ENCODE measurements around the gene TIMP2. TPM values are rescaled to one million over a fixed set of nuclear protein-coding genes. Genes with fewer than 3 reads are reported as not detected.

Gene TIMP2
- total and polyA plus RNA-seq, 2 of the 13 experiments (the other 11 are each of a cell fraction or from before 2014, with no cell fraction given) = 3.8 to 8.5 TPM

DNA sequence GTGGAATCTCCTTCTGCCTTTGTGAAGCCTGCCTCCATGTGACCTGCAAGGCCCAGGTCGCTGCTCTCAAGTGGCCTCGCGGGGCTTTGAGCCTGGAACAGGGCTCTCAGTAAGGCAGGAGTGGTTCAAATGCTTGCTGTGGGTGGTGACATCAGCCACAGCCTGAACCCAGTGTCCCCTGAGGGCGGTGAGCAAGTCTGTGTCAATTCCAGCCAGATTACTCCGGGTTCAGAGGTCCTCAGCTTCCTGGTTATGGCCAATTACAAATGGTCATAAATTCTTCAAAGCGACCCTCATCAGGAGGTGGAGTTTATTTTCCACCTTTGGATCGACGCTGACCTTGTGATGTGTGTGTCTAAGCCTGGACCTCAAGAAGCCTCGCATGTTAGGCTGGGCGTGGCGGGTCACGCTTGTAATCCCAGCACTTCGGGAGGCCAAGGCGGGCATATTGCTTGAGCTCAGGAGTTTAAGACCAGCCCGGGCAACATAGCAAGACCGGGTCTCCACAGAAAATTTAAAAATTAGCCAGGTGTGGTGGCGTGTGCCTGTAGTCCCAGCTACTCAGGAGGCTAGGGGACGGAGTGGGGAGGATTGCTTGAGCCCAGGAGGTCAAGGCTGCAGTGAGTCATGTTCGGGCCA is 37.3 kb upstream of the TIMP2 start (continued):
- TF ChIP-seq RXRB (CRISPR knock-in tag; IDR thresholded peaks at IDR 0.05; ENCODE audit: borderline replicate concordance) (peak; percentile 73), ZNF292 (CRISPR knock-in tag; IDR thresholded peaks at IDR 0.05; ENCODE audit: borderline replicate concordance, low read depth) (peak; percentile 85; the same call in 1 of the 2 replicates), ARNT2 (CRISPR knock-in tag; IDR thresholded peaks at IDR 0.05; ENCODE audit: low read depth) (peak; percentile 69; the same call in 1 of the 2 replicates), HNRNPLL (IDR thresholded peaks at IDR 0.05; ENCODE audit: low read depth, low read length, poor library complexity, severe bottlenecking) (no peak), ZFP36L1 (CRISPR knock-in tag; IDR thresholded peaks at IDR 0.05) (peak; percentile 81; the same call in 1 of the 2 replicates), POLR2AphosphoS2 (IDR thresholded peaks at IDR 0.05; ENCODE audit: low read depth, low read length) (peak; percentile 62; the same call in 1 of the 2 replicates), NONO (IDR thresholded peaks at IDR 0.05) (no peak), NONO (CRISPR knock-in tag; conservative IDR thresholded peaks at IDR 0.05) (peak; percentile 88), NFKBIZ (CRISPR knock-in tag; IDR thresholded peaks at IDR 0.05) (peak; percentile 80; the same call in 1 of the 2 replicates), FLYWCH1 (CRISPR knock-in tag; IDR thresholded peaks at IDR 0.05) (no peak), ZBTB1 (CRISPR knock-in tag; IDR thresholded peaks at IDR 0.05; ENCODE audit: borderline replicate concordance) (0 out of 2 replicates have a peak, but pooled peaks have one; percentile 42), SNAI1 (CRISPR knock-in tag; IDR thresholded peaks at IDR 0.05; ENCODE audit: borderline replicate concordance) (no peak)
- TF ChIP-seq, protein P1, sequence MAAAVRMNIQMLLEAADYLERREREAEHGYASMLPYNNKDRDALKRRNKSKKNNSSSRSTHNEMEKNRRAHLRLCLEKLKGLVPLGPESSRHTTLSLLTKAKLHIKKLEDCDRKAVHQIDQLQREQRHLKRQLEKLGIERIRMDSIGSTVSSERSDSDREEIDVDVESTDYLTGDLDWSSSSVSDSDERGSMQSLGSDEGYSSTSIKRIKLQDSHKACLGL (CRISPR knock-in tag; IDR thresholded peaks at IDR 0.05) = no peak
- TF ChIP-seq, protein P2, sequence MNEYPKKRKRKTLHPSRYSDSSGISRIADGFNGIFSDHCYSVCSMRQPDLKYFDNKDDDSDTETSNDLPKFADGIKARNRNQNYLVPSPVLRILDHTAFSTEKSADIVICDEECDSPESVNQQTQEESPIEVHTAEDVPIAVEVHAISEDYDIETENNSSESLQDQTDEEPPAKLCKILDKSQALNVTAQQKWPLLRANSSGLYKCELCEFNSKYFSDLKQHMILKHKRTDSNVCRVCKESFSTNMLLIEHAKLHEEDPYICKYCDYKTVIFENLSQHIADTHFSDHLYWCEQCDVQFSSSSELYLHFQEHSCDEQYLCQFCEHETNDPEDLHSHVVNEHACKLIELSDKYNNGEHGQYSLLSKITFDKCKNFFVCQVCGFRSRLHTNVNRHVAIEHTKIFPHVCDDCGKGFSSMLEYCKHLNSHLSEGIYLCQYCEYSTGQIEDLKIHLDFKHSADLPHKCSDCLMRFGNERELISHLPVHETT (CRISPR knock-in tag; conservative IDR thresholded peaks at IDR 0.05) = no peak; the same call in 1 of the 2 replicates
- TF ChIP-seq, protein P3, sequence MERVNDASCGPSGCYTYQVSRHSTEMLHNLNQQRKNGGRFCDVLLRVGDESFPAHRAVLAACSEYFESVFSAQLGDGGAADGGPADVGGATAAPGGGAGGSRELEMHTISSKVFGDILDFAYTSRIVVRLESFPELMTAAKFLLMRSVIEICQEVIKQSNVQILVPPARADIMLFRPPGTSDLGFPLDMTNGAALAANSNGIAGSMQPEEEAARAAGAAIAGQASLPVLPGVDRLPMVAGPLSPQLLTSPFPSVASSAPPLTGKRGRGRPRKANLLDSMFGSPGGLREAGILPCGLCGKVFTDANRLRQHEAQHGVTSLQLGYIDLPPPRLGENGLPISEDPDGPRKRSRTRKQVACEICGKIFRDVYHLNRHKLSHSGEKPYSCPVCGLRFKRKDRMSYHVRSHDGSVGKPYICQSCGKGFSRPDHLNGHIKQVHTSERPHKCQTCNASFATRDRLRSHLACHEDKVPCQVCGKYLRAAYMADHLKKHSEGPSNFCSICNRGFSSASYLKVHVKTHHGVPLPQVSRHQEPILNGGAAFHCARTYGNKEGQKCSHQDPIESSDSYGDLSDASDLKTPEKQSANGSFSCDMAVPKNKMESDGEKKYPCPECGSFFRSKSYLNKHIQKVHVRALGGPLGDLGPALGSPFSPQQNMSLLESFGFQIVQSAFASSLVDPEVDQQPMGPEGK (CRISPR knock-in tag; IDR thresholded peaks at IDR 0.05) = peak; percentile 53
- TF ChIP-seq, protein P4, sequence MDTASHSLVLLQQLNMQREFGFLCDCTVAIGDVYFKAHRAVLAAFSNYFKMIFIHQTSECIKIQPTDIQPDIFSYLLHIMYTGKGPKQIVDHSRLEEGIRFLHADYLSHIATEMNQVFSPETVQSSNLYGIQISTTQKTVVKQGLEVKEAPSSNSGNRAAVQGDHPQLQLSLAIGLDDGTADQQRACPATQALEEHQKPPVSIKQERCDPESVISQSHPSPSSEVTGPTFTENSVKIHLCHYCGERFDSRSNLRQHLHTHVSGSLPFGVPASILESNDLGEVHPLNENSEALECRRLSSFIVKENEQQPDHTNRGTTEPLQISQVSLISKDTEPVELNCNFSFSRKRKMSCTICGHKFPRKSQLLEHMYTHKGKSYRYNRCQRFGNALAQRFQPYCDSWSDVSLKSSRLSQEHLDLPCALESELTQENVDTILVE (CRISPR knock-in tag; IDR thresholded peaks at IDR 0.05) = 0 out of 2 replicates have a peak, but pooled peaks have one; percentile 43
- TF ChIP-seq, protein P5, sequence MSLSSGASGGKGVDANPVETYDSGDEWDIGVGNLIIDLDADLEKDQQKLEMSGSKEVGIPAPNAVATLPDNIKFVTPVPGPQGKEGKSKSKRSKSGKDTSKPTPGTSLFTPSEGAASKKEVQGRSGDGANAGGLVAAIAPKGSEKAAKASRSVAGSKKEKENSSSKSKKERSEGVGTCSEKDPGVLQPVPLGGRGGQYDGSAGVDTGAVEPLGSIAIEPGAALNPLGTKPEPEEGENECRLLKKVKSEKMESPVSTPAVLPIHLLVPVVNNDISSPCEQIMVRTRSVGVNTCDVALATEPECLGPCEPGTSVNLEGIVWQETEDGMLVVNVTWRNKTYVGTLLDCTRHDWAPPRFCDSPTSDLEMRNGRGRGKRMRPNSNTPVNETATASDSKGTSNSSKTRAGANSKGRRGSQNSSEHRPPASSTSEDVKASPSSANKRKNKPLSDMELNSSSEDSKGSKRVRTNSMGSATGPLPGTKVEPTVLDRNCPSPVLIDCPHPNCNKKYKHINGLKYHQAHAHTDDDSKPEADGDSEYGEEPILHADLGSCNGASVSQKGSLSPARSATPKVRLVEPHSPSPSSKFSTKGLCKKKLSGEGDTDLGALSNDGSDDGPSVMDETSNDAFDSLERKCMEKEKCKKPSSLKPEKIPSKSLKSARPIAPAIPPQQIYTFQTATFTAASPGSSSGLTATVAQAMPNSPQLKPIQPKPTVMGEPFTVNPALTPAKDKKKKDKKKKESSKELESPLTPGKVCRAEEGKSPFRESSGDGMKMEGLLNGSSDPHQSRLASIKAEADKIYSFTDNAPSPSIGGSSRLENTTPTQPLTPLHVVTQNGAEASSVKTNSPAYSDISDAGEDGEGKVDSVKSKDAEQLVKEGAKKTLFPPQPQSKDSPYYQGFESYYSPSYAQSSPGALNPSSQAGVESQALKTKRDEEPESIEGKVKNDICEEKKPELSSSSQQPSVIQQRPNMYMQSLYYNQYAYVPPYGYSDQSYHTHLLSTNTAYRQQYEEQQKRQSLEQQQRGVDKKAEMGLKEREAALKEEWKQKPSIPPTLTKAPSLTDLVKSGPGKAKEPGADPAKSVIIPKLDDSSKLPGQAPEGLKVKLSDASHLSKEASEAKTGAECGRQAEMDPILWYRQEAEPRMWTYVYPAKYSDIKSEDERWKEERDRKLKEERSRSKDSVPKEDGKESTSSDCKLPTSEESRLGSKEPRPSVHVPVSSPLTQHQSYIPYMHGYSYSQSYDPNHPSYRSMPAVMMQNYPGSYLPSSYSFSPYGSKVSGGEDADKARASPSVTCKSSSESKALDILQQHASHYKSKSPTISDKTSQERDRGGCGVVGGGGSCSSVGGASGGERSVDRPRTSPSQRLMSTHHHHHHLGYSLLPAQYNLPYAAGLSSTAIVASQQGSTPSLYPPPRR (CRISPR knock-in tag; IDR thresholded peaks at IDR 0.05; ENCODE audit: borderline replicate concordance) = peak; percentile 77
- TF ChIP-seq, protein P6, sequence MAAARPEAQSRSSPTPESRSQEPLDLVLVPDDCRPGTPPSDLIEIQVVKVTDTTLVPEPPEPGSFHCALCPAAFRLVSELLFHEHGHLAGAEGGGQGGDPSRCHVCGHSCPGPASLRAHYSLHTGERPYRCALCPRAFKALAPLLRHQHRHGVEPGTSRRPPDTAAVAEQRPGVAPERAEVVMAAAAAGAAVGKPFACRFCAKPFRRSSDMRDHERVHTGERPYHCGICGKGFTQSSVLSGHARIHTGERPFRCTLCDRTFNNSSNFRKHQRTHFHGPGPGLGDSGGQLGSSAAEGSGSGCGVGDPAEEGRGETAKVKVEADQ (CRISPR knock-in tag; IDR thresholded peaks at IDR 0.05; ENCODE audit: borderline replicate concordance) = peak; percentile 78; the same call in 1 of the 2 replicates
